COR-L47 (cell line): Measurements from ENCODE around the gene TIA1.
"Not testable (repeated sequence)": the region's sequence is repeated elsewhere in the genome, so short reads cannot be mapped to it uniquely, and the experiment has no call there.

Experiments
- DNase-seq: peaks from one replicate; lab custom pipeline; 2025; lab: John Stamatoyannopoulos, UW

Gene TIA1

GRCh38 chr2:70248181-70248847 is at the start of gene TIA1:
Gene TIA1 (minus strand): TSS chr2:70248628. CDS start chr2:70248430, 198 bp downstream.
- DNase-seq = peak; percentile 99

- not testable (repeated sequence) for DNase-seq
Measured at GRCh38 chr2:70297828-70298227, 49.4 kb upstream of the TIA1 start.

- no peak for DNase-seq
Measured at GRCh38 chr2:70283500-70284191, 35.2 kb upstream of the TIA1 start.

DNA sequence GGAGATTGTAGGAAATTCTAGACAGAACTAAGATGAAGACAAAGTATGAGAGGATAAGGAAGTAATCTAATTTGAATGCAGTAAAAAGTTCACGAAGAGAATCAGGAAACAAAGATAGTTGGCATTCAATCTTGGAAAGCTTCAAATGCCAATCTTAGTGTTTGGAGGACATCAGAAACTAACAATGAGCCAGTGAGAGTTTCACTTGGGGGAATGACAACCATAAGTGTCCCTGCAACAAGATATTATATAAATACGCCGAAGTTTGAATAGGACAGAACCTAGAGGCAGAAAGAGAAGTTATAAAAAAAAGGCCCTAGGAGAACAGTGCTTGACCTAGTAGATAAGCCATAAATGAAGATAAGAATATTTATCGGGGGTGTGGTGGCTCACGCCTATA is 34.0 kb upstream of the TIA1 start:
- no peak for DNase-seq

DNA sequence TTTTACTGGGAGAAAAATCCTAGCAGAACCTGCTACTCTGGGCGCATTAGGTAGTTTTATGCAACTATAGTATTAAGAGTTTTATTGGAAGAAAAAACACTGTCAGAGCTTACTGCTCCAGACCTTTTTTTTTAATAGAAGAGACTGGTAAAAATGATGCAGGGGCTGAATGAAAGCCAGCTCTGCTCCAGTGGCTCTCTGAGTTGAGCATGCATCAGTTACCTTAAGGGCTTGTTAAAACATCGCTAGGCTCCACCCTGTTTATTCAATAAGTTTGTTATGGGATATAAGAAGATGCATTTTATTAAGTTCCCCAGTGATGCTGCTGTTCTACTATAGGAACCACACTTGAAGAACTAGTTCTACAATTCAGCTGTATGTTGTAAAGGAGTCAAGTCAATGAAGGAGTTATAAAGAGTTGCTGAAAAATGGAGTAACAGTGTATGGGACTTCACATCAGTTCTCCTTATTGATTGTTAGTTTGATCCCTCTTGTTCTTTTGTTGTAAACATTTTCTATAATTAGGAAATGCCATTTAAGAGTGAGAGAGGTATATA is 31.9 kb upstream of the TIA1 start:
- DNase-seq = no peak

- DNase-seq = no peak
Measured at GRCh38 chr2:70270323-70270722, 21.9 kb upstream of the TIA1 start.

GRCh38 chr2:70269422-70270302 is 21.2 kb upstream of the TIA1 start:
- not testable (repeated sequence) for DNase-seq

GRCh38 chr2:70266925-70267324 is 18.5 kb upstream of the TIA1 start:
- DNase-seq = not testable (repeated sequence)

- no peak for DNase-seq
Measured at GRCh38 chr2:70261501-70261900, 13.1 kb upstream of the TIA1 start.

- no peak for DNase-seq
Measured at GRCh38 chr2:70258532-70258875, 10.1 kb upstream of the TIA1 start.

GRCh38 chr2:70255637-70256314 is 7.3 kb upstream of the TIA1 start:
- DNase-seq = no peak

DNA sequence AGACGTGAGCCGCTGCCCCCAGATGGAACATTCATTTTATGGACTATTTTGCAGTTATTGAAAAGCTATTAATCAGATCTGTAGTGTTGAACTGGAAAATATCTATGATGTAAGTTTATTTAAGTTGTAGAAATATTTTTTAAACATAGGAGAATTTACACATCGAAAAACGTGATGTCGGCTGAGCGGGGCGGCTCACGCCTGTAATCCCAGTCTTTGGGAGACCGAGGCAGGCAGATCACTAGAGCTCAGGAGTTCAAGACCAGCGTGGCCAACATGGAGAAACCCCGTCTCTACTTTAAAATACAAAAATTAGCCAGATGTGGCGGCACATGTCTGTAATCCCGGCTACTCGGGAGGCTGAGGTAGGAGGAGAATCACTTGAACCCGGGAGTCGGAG is 2.0 kb upstream of the TIA1 start:
- no peak for DNase-seq

DNA sequence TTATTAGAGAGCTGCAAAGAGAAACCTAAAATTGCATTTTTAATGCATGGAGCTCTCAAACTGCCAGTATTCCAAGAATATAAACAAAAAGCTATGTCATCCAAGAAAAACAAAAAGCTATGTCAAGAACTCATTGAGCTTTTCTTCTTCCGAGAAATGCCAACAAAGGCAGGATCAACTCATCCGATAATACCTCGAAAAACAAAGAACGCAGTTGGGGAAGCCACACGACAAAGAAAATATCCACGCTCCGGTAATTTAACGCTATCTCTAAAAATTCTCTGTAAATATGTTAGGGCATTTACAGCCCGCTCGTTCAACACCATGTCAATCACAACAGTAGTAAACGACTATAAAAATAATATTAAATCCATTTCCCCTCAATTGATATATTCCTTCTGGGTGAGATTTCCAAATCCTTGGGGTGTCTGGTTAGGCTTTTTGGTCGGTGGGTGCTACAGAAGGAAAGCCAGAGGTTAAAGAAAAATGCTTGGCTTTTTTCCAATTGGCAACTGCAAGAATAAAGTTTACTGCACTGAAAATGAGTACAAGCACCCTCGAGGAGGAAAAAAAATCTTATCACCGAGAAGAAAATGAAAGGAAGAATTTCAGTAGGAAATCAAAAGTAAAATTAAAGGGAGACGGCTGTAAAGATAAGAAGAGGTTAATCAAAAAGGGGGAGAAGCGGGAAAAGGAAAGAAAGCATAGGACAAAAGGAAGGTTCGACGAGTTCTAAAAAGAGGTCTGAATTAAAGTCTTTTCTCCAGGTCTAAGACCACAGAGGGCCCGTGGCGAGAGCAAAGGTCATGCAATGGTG is 856 bp downstream of the TIA1 start:
- peak; percentile 47 for DNase-seq

DNA sequence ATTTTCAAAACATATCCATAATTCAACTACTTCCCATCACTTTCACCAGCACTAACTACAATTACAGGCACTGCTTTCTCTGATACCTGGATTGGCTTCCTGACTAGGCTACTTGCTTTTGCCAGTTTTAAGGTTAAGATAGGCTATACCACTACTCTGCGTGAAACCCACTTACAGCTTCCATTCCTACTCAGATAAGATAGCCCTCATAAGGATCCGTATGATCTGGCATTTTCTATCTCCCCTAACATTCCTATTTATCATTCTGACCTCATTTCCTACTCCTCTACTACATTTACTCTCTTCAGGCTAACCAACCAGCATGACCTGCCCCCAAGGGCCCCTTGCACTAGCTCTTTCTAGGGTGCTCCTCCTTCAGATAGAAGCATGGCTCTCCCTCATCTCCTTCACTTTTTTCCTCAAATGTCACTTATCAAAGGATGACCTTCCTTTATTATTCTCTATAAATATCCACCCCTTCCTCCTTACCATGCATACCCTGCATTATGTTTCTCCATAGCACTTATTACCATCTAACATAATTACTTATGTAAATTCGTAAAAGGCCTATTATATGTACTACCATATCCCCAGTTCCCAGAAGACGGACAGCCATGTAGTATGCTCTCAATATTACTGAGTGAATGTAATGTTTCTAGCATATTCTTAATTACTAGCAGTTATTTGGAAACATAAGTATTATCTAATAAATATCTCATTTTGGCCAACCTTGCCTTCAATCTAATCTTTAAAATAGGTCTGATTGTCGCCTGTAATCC is 4.4 kb downstream of the TIA1 start:
- DNase-seq = no peak

GRCh38 chr2:70242552-70242951 is 5.9 kb downstream of the TIA1 start:
- DNase-seq = no peak

DNA sequence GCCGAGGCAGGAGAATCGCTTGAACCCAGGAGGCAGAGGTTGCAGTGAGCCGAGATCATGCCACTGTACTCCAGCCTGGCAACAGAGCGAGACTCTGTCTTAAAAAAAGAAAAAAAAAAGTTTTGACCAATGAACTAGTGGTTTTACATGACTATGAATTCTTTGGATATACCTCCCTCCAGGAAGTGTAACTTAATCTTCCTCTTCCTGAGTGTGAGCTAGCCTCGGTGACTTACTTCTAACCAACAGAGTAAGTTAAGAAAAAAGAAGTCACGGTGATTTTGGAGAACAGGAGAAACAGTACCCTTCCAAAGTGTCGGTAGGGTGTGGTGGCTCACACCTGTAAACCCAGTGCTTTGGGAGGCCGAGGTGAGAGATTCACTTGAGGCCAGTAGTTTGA is 7.1 kb downstream of the TIA1 start:
- no peak for DNase-seq

DNA sequence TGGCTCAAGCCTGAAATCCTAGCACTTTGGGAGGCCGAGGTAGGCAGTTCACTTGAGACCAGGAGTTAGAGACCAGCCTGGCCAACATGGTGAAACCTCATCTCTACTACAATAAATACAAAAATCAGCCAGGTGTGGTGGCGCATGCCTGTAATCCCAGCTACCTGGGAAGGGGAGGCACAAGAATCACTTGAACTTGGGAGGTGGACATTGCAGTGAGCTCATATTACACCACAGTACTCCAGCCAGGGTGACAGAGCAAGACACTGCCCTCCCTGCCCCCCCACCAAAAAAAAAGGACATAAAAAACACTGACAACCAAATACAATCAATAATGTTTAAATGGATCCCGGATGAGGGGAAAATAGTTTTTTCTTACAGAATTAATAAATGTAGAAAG is 7.8 kb downstream of the TIA1 start:
- DNase-seq = no peak

DNA sequence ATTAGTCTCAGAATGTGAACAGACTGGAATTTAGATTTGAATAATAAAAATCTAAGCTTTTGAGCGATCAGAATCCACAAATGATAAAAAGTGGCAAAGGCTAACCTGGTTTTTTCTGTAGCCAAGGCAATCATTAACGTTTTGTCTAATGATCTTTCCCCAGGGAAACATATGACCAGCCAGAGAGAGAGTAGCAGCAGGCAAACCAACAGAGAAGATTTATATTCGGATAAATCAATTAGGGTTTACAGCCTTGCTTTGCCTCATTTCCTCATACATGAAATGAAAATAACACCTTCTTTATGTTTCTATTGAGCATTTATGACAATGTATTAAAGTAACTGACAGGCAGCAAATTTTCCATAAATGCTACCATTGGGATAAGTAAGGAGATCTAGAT is 14.5 kb downstream of the TIA1 start:
- no peak for DNase-seq

DNA sequence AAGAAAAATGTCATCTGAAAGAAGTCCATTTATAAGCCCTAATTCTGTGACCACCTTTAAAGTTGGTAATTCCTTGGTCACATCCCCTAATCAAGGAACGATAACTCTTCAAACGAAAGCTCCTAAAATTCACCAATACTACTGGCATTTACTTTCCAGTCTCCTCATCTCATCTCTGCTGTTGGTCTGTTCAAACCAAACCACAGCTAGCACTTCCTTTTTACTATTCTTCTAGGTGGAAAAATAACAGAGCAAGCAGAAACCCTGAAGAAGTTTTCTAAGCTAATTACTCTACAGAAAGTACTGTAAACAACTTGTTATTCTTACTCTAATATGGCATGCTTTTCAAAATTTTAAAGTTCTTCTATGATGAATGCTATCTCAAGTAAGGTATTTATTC is 21.6 kb downstream of the TIA1 start:
- DNase-seq = no peak

GRCh38 chr2:70223305-70223704 is 25.1 kb downstream of the TIA1 start:
- not testable (repeated sequence) for DNase-seq
